ENCODE results near the gene ARMH4.

ARMH4 gene

GRCh38 chr14:58014778-58015177 lies 137.2 kb downstream of the ARMH4 start:
- no peak for DNase-seq

- no peak for DNase-seq
Measured at GRCh38 chr14:58002618-58003017, 149.4 kb downstream of the ARMH4 start.

- no peak for DNase-seq
Measured at GRCh38 chr14:57999979-58000378, 152.0 kb downstream of the ARMH4 start.

DNA sequence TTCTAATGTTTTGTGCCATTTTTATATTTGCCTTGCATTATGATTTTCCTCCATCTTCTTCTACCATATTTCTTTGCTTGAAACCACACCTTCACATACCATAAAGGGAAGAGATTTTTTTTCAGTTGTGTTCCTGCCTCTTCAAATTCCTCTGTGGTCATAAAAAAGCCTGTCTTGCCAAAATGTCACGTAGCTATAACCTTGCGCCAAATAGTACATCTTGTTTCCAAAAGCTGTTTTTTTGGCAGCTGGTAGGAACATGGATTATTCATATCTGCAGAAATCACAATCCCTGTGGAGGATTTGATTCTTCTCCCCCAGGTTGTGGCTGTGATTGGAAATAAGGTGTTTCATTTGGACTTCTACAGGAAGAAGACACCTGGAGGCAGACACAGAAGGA lies 152.5 kb downstream of the ARMH4 start:
- DNase-seq = no peak

DNA sequence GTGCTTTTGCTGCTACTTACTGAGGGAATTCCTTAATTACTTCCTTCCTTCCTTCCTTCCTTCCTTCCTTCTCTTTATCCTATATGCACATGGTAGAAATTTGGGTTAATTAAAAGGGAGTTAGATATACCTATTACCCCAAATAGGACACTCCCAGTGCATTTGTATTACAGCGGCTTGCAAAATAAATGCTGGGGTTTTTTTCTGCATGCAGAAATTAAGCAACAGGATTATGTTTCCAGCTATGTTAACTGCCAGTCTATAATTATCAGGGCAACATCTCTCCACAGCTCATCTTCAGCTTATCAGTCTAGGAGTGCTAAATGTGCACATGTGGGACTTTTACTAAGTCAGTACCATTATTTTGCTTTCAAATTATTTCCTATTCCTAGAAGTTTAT lies 153.2 kb downstream of the ARMH4 start:
- no peak for DNase-seq

- no peak for DNase-seq
Measured at GRCh38 chr14:57991353-57991752, 160.7 kb downstream of the ARMH4 start.

GRCh38 chr14:57988445-57988844 lies 163.6 kb downstream of the ARMH4 start:
- DNase-seq = no peak

DNA sequence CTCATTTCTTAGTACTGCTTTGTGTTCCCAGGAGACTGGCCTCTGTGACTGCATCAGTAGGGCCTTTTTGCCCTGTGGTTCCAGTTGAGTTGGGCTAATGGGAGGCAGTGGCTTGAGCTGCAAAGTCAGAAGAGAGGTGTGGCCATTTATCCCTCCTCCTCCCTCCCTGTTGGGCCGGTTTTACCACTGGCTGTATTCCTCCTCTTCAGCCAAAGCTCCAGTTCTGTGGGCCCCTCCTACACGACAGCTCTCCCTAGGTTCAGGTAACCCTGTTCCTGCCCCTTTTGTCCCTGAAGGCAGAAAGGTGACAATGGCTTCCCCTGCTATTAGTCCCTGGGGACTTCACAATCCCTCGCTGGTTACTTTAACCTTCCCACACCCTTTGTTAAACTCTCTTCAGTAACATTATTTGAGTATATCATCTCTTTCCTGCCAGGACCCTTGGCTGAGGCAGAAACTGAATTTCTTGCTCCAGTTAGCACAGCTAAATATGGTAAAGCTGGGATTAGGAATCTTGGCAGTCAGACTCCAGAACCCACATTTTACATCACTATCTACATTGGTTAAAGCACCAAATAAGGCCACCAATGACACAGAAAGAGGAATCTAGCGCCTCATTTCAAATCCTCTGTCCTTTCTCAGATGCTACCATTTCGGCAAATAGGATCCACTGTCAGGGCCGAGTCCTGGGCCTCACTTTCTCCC lies 164.3 kb downstream of the ARMH4 start:
- no peak for DNase-seq

DNA sequence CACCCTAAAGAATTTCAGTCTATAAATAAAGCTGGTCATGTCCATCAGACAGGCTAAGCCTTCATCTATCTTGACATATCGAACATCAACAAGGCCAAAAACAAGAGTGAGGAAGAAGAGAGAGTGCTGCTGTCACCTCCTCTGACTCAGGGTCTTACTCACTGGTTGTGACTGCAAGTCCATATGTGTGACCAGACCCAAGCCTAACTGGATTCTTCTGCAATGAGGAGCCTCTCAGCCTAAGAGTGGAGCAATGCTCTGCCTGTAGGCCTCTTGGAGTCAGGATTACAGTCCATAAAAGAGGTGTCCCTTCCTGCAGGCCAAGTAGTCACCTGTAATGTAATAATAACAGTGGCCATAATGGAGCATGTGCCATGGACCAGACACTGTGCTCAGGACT lies 165.0 kb downstream of the ARMH4 start:
- DNase-seq = no peak

- DNase-seq = no peak
Measured at GRCh38 chr14:57982804-57983634, 169.0 kb downstream of the ARMH4 start.

- no peak for DNase-seq
Measured at GRCh38 chr14:57981817-57982560, 170.0 kb downstream of the ARMH4 start.

- no peak for DNase-seq
Measured at GRCh38 chr14:57979376-57980048, 172.5 kb downstream of the ARMH4 start.

DNA sequence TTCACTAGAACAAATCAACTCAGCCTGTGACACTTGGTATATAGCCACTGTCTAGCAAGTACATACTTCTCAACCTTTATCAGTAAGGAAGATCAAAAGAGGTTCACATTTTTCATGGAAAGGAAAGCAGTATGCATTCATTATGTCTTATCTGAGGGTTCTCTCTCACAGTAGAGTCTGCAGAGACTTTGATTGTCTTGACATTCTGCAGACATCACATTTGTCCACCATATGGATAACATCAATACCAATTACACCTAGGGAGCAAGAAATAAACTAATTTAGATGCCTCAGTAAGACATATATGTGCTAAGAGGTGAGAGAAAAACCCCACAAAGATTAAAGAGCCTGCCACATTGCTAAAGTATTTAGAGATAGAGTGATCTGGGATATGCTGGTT lies 175.3 kb downstream of the ARMH4 start:
- no peak for DNase-seq

DNA sequence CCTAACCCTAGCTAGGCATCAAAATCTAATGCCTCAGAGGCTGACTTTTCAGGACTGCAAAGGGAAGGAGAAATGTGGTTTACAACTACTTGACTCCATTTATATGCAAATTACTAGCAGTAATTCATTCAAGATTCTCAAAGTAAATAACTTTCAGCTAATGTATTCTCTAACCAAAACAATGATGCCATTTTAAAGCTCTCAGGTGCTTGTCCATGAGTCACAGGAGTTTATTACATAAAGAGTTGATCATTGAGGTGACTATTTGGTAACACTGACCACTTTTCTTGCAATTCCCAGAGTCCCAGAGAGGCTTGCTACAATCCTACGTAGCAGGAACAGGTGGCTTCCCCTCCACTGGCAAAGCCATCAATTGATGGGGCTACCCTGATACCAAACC lies 177.1 kb downstream of the ARMH4 start:
- DNase-seq = no peak

- DNase-seq = no peak
Measured at GRCh38 chr14:57970594-57970993, 181.4 kb downstream of the ARMH4 start.

DNA sequence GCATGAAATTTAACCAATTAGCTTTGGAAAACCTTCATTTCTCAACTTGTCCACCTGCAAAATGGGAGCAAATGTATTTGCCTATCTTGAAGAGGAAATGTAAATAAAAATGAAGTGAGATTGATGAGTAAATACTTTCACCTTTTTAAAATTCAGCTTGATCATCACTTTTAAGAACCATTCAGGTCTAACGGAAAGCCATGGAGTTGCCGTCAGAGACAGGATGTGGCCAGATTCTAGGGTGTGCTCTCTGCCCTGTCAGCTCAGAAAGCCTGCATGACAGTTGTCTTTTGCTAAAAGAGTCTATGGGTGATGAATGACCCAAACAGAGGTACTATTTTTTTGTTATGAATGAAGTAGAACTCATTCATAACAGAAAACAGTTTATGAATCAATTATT lies 181.8 kb downstream of the ARMH4 start:
- DNase-seq = no peak

DNA sequence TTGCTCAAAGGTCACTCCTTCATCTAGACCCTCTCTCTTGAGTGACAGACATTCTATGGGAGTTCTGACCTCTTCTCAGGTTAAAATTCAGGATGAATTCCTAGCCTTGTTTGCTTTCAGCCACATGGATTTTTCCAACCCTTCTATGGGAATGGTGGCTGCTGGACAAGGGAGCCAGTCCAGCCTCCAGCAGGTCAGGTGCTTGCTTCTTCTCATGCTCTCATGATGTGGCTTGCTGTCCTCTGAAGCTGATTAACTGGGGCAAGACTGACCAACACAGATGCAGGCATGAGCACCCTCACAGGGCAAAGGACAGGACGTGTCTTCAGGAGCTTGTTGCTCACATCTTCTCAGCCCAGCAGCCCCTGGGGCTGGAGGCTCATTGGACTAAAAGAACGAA lies 188.9 kb downstream of the ARMH4 start:
- DNase-seq = no peak

GRCh38 chr14:57962325-57963035 lies 189.5 kb downstream of the ARMH4 start:
- no peak for DNase-seq

- no peak for DNase-seq
Measured at GRCh38 chr14:57961786-57962060, 190.3 kb downstream of the ARMH4 start.

GRCh38 chr14:57960946-57961785 lies 190.8 kb downstream of the ARMH4 start:
- DNase-seq = no peak

DNA sequence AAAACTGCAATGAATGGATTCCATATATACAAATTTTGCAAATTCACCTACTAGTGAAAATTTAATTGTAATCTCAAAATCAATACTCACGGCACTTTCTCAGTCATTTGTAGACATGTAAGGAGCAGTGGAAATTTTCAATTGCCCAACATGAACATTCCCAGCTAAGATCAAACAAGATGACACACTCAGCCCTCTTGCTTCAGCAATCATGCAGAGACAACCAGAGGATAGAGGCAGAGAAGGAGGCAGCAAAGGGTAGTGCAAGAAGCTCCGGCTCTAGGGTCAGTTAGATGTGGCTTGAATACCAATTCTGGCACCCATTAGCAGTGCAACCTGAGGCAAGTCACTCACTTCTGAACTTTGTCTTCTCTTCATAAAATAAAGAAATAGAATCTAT lies 194.6 kb downstream of the ARMH4 start:
- peak; percentile 14 for DNase-seq
